ENCODE data around the gene ASB18.

Gene ASB18

GRCh38 chr2:236264256-236264655 is at the start of gene ASB18:
TSS of gene ASB18 (minus strand) at chr2:236264406. CDS start at chr2:236264345, 61 bp downstream.
- peaks cover 3% of the 10 kb centered on the region for H3K27me3 Mint-ChIP-seq
- H3K4me1 Mint-ChIP-seq, result no peaks in the 10 kb centered on the region
- peaks cover 8% of the 10 kb centered on the region for H3K9me3 Mint-ChIP-seq
- no peak within 1 kb of the TSS for H3K4me3 Mint-ChIP-seq
- DNase-seq, result no peak
- CTCF ChIA-PET, result no interaction called here
- H3K27ac Mint-ChIP-seq, result no peak within 1 kb of the TSS
- no peaks in the 10 kb centered on the region for H3K36me3 Mint-ChIP-seq

GRCh38 chr2:236311286-236311685 is 47.1 kb upstream of the ASB18 start:
- Mint-ChIP-seq H3K9me3 (no peaks in the 10 kb centered on the region), H3K27me3 (peaks cover 10% of the 10 kb centered on the region), H3K27ac (no peak overlapping the region), H3K4me3 (no peak overlapping the region), H3K4me1 (no peaks in the 10 kb centered on the region), H3K36me3 (no peaks in the 10 kb centered on the region)
- DNase-seq, result no peak
- CTCF ChIA-PET, result interaction anchor here (0.6 to 0.8 kb wide), 2 partner anchors 260 to 926 kb away, joined by 3 to 4 read pairs; no protein-coding TSS in a partner anchor

- Mint-ChIP-seq H3K4me1 (no peaks in the 10 kb centered on the region), H3K27ac (no peak overlapping the region), H3K4me3 (no peak overlapping the region), H3K36me3 (no peaks in the 10 kb centered on the region), H3K27me3 (peaks cover 10% of the 10 kb centered on the region), H3K9me3 (no peaks in the 10 kb centered on the region)
- CTCF ChIA-PET, result interaction anchor here (1.4 kb wide), 1 partner anchor 22 kb away, joined by 3 read pairs; no protein-coding TSS in a partner anchor
- no peak for DNase-seq
Measured at GRCh38 chr2:236309669-236310029, 45.4 kb upstream of the ASB18 start.

DNA sequence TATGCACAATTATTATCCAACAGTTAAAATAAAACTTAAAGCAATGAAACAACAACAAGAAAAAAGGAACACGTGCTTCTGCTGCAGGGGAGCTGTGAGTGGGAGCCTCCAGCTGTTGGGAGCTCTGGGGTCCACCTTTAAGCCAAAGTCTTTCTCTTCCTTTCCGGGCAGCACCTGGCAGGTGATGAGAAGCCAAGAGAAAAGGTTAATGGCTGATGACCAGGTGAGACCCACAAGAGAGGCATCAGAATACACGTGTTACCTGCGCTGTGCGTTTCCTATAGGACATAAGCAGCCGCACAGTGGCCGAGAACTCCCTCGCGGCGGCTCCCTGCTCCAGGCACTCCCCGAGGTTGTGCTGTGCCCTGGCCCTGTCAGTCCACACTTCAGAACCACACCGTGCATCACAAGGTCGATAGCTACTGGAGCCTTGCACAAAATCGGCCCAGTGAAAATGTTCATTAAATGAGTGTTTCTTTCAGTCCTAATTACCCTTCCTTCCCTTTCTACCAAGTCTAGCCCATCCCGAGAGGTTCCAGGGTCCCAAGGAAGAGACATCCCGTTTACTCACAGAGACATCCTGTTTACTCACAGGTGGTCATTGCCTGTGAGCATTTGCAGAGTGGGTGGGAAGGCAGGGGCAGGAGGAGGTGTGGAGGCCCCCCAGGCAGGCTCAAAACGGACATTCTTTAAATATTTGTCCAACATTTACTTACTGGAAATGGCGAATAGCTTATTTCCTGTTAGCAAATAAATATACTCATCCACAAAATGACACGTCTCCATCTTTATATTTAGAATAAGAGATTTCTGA is 44.9 kb upstream of the ASB18 start:
- H3K4me1 Mint-ChIP-seq, result no peaks in the 10 kb centered on the region
- H3K4me3 Mint-ChIP-seq, result no peak overlapping the region
- no peak overlapping the region for H3K27ac Mint-ChIP-seq
- no peak for DNase-seq
- no peaks in the 10 kb centered on the region for H3K9me3 Mint-ChIP-seq
- H3K27me3 Mint-ChIP-seq, result peaks cover 10% of the 10 kb centered on the region
- CTCF ChIA-PET, result interaction anchor here (1.4 kb wide), 1 partner anchor 22 kb away, joined by 3 read pairs; no protein-coding TSS in a partner anchor
- H3K36me3 Mint-ChIP-seq, result no peaks in the 10 kb centered on the region

- no peaks in the 10 kb centered on the region for H3K9me3 Mint-ChIP-seq
- no peak overlapping the region for H3K4me3 Mint-ChIP-seq
- CTCF ChIA-PET, result interaction anchor here (0.7 kb wide), 1 partner anchor 431 kb away, joined by 3 read pairs; no protein-coding TSS in a partner anchor
- no peaks in the 10 kb centered on the region for H3K4me1 Mint-ChIP-seq
- no peak for DNase-seq
- no peak overlapping the region for H3K27ac Mint-ChIP-seq
- peaks cover 10% of the 10 kb centered on the region for H3K27me3 Mint-ChIP-seq
- H3K36me3 Mint-ChIP-seq, result no peaks in the 10 kb centered on the region
Measured at GRCh38 chr2:236307641-236308040, 43.4 kb upstream of the ASB18 start.

- Mint-ChIP-seq H3K9me3 (no peaks in the 10 kb centered on the region), H3K4me1 (no peaks in the 10 kb centered on the region), H3K27ac (no peak overlapping the region), H3K36me3 (no peaks in the 10 kb centered on the region), H3K4me3 (no peak overlapping the region), H3K27me3 (peaks cover 10% of the 10 kb centered on the region)
- CTCF ChIA-PET, result interaction anchor here (0.7 kb wide), 1 partner anchor 432 kb away, joined by 3 read pairs; no protein-coding TSS in a partner anchor
- no peak for DNase-seq
Measured at GRCh38 chr2:236306825-236307540, 42.8 kb upstream of the ASB18 start.

- no peak overlapping the region for H3K27ac Mint-ChIP-seq
- no peak for DNase-seq
- no peaks in the 10 kb centered on the region for H3K4me1 Mint-ChIP-seq
- no peaks in the 10 kb centered on the region for H3K36me3 Mint-ChIP-seq
- CTCF ChIA-PET, result no interaction called here
- no peak overlapping the region for H3K4me3 Mint-ChIP-seq
- no peaks in the 10 kb centered on the region for H3K9me3 Mint-ChIP-seq
- H3K27me3 Mint-ChIP-seq, result peaks cover 4% of the 10 kb centered on the region
Measured at GRCh38 chr2:236305964-236306605, 41.9 kb upstream of the ASB18 start.

DNA sequence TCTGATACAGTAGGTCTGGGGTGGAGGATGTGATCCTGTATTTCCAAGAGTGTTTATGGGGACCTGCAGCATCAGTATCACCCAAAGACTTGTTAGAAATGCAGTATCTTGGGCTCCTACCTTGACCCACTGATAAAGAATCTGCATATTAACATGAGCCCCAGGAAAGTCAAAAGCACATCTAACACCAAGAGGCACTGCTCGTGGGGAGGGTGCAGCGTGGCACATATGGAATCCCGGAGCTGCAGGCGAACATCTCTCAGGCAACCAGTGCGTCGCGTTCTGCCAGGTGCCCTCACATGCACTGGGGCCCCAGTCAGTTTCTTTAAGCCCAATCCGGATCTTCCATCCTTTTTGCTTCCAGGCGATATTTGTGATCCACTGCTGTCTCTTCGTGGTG is 41.3 kb upstream of the ASB18 start:
- DNase-seq, result no peak
- CTCF ChIA-PET, result no interaction called here
- Mint-ChIP-seq H3K9me3 (no peaks in the 10 kb centered on the region), H3K4me3 (no peak overlapping the region), H3K27me3 (no peaks in the 10 kb centered on the region), H3K4me1 (no peaks in the 10 kb centered on the region), H3K36me3 (no peaks in the 10 kb centered on the region), H3K27ac (no peak overlapping the region)

GRCh38 chr2:236303935-236304334 is 39.7 kb upstream of the ASB18 start:
- H3K27me3 Mint-ChIP-seq, result no peaks in the 10 kb centered on the region
- no peak for DNase-seq
- CTCF ChIA-PET, result no interaction called here
- no peak overlapping the region for H3K4me3 Mint-ChIP-seq
- H3K9me3 Mint-ChIP-seq, result no peaks in the 10 kb centered on the region
- H3K36me3 Mint-ChIP-seq, result no peaks in the 10 kb centered on the region
- H3K4me1 Mint-ChIP-seq, result no peaks in the 10 kb centered on the region
- H3K27ac Mint-ChIP-seq, result no peak overlapping the region

GRCh38 chr2:236302555-236302954 is 38.3 kb upstream of the ASB18 start:
- Mint-ChIP-seq H3K36me3 (no peaks in the 10 kb centered on the region), H3K27me3 (no peaks in the 10 kb centered on the region), H3K9me3 (no peaks in the 10 kb centered on the region), H3K4me1 (no peaks in the 10 kb centered on the region), H3K4me3 (no peak overlapping the region), H3K27ac (no peak overlapping the region)
- CTCF ChIA-PET, result no interaction called here
- no peak for DNase-seq

DNA sequence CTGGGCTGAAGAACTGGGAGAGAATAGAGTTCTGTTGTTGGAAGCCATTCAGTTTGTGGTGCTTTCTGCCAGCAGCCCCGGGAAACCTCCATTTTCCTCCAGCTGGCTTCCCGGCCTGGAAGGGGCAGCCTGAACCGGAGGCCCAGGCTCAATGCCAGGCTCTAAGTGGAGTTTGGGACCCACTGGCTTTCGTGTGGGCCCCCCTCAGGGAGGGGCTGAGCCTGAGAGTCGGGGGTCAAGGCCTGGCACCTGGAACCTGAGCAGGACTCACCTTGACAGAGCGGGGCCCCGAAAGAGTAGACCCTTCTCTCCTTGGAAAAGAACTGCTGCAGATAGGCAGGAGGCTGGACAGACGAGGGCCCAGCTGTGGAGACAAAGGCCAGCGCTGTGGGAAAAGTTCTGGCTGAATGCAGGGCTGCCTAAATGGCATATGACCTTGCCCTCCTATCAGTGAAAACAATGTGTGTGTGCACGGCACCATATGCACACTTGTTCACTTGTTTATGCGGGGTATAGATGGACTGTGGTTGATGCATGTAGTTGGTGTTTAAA is 34.8 kb upstream of the ASB18 start:
- no peak overlapping the region for H3K4me3 Mint-ChIP-seq
- H3K9me3 Mint-ChIP-seq, result no peaks in the 10 kb centered on the region
- H3K4me1 Mint-ChIP-seq, result no peaks in the 10 kb centered on the region
- no peaks in the 10 kb centered on the region for H3K36me3 Mint-ChIP-seq
- no peak for DNase-seq
- H3K27ac Mint-ChIP-seq, result no peak overlapping the region
- no peaks in the 10 kb centered on the region for H3K27me3 Mint-ChIP-seq
- CTCF ChIA-PET, result no interaction called here

GRCh38 chr2:236295481-236295880 is 31.3 kb upstream of the ASB18 start:
- peaks cover 5% of the 10 kb centered on the region for H3K27me3 Mint-ChIP-seq
- DNase-seq, result no peak
- H3K36me3 Mint-ChIP-seq, result no peaks in the 10 kb centered on the region
- H3K27ac Mint-ChIP-seq, result no peak overlapping the region
- no peaks in the 10 kb centered on the region for H3K4me1 Mint-ChIP-seq
- CTCF ChIA-PET, result no interaction called here
- no peak overlapping the region for H3K4me3 Mint-ChIP-seq
- H3K9me3 Mint-ChIP-seq, result no peaks in the 10 kb centered on the region

GRCh38 chr2:236294647-236295046 is 30.4 kb upstream of the ASB18 start:
- Mint-ChIP-seq H3K9me3 (no peaks in the 10 kb centered on the region), H3K4me3 (no peak overlapping the region), H3K4me1 (no peaks in the 10 kb centered on the region), H3K27me3 (peaks cover 6% of the 10 kb centered on the region), H3K27ac (no peak overlapping the region), H3K36me3 (no peaks in the 10 kb centered on the region)
- CTCF ChIA-PET, result no interaction called here
- DNase-seq, result no peak

DNA sequence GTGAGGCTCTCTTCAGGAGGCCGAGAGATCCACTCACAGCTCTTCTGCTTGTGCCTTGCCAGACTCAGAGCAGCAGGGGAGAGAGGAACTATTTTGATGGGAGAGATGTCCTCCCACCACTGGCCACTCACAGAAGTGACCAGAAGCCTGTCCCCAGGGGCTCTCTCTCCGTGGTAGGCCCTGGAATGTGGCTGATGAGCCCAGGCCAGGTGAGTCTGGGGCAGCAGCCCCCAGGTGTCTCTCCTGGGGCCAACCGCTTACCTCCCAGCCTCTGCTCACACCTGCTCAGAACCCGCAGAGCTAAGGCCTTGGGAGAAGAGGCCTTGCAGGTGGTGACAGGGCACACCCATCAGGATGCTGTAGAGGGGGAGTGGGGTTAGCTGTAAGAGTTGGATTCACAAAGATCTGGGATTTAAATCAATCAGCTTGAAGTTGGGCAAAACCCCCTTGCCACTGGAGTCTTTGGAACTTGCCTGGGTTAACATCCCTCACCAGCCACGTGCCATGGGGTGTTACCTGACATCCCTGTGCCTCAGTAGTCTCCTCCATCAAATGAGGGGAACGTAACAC is 29.1 kb upstream of the ASB18 start:
- H3K27me3 Mint-ChIP-seq, result peaks cover 6% of the 10 kb centered on the region
- CTCF ChIA-PET, result no interaction called here
- no peak for DNase-seq
- no peaks in the 10 kb centered on the region for H3K4me1 Mint-ChIP-seq
- H3K36me3 Mint-ChIP-seq, result no peaks in the 10 kb centered on the region
- H3K4me3 Mint-ChIP-seq, result no peak overlapping the region
- H3K9me3 Mint-ChIP-seq, result no peaks in the 10 kb centered on the region
- no peak overlapping the region for H3K27ac Mint-ChIP-seq
